ENCODE measurements around the gene CNPY1.

Gene CNPY1

DNA sequence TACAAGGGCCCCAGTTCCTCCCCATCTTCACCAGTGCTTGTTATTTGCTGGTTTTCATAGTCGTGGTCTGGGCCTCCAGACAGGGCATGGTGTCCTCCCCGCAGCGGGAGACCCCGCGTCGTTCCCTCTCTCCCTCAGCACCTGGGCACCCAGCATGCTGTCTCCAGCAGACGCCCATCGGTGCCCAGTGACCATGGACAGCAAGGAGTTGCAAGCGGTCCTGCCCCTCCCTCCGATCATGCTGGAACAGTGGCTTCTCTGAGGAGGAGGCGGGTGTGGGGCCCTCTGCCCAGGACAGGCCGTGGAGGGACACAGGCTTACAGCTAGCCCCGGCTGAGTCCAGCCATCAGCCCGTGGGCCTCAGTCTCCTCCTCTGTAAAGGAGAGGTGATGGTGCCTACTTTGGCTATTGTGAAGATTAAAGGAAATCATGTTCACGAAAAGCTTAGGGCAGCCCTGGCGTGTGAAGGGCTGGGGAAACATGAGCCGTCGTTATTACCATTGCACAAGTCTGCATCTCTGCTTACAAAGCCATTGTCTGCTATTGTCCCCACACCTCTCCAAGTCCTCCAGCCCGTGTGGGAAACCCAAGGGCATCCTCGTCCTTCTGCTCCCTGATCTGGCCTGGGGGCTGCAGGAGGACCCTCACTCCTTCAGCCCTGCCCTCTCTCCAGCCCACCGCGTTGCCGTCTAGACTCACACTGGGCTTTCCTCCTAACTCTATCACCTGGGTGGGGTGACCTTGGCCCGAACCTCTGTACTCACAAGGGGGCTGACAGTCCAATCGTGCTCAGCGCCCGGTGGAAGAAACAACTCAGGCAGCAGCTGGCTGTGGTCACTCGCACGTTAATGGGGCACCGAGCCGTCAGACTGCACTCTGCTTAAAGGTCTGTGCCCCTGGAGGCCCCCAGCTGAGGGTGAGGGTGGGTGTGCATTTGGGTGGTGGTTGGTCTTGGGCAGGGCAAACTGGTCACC is 58.6 kb downstream of the CNPY1 start:
- no peak for FAIRE-seq

DNA sequence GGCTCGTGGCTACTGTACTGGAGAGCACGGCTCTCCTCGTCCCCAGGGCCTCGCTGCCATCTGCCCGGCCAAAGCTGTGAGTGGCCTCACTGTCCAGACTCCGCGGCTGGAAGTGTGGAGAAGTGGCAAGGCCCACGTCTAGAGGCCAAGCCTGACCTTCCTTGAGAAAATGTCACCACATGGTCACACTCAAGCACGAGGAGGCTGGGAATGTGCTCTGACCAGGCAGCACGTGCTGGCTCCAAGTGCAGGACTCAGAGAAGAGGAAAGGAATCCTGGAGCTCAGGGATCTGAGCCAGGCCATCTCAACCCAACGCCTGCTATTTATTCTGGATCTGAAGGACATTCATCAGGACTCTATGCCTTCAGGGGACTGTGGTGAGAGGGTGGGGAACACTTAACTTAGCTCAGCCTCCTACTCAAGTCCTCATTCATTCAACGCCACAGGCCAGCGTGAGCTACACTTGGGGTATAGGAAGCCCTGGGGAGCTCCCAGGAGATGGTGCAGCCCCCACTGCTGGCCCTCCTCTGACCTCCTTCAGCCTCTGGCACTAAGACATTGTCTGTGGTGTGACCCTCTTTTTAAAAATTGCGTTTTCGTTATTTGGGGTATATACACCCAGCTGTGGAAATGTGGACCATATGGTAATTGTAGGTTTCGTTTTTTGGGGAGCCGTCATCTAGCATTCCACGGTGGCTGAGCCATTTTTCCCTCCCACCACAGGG is 59.4 kb downstream of the CNPY1 start:
- FAIRE-seq, result no peak

DNA sequence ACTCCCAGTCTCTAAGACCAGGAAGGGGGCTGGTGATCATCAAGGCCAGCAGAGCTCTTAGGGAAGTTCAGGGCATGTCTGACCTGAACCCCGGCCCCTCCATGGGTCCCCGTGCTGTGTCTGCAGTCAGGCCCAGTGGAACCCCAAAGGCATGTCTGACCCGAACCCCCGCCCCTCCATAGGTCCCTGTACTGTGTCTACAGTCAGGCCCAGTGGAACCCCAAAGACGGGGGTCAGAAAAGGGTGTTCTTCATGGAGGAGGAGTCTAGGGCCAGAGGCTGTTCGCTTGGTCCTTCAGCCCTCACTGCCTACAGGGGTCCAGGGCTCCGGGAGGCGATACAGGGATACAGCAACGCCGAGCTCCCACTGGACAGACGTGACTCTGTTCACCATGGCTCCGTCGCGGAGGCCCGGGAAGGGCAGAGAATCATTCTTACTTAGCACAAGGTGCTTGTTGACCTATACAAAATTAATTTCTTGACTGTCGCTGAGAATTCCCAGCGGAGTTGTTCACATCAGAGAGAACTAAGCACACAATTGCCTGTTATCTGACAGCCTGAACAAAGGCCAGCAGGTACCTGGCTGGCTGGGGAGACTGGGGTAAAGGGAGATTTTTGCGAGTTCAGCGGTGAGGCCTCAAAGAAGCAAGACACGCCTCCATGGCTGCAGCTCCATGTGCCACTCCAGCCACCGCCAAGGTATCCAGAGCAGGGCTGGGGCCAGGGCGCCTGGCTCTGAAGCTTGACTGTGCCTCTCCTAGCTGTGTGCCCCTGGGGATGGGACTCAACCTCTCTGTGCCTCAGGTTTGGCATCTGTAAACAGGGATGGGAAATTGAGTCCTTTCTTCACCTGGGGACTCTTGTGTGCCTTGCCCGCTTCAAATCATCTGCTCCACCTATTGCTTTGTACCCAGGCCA is 61.6 kb downstream of the CNPY1 start:
- FAIRE-seq, result no peak

DNA sequence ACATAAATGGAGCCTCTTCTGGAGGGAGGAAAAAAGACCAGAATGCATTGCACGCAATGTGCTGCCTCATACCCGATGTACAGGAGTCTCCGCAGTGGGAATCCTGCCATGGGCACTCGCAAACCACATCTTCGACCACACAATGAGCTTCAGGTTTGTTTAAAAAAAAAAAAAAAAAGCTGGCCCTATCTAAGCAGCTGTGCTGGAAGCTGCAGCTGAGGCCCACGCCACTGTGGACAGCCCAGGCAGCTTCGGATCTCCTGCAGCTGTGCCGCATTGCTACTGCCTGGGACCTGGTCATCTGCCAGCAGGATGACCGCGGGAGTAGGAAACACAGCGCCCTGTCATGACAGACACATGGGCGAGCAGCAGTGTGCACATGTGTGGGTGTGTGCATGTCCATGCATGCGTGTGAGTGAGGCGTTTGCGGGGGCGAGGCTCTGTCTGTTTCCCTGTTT is 62.5 kb downstream of the CNPY1 start:
- no peak for FAIRE-seq

DNA sequence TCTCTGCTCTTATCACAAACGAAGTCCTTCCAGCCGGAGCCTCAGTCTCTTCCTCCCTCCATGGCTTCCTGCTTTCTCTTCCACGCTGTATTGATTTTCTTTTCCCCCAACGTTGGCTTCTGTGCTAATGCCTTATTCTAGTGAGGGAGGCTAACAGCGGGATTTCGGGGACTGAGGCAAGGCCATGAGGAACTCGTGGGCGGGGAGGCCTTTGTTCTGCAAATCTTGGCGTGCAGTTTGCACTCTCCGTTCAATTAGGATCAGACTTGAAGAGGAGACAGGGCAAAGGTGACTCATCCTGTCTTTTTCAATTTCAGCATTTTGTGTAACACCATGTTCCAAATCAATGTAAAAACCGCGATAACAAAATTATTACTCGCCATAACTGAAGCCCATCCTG is 63.1 kb downstream of the CNPY1 start:
- FAIRE-seq, result no peak

DNA sequence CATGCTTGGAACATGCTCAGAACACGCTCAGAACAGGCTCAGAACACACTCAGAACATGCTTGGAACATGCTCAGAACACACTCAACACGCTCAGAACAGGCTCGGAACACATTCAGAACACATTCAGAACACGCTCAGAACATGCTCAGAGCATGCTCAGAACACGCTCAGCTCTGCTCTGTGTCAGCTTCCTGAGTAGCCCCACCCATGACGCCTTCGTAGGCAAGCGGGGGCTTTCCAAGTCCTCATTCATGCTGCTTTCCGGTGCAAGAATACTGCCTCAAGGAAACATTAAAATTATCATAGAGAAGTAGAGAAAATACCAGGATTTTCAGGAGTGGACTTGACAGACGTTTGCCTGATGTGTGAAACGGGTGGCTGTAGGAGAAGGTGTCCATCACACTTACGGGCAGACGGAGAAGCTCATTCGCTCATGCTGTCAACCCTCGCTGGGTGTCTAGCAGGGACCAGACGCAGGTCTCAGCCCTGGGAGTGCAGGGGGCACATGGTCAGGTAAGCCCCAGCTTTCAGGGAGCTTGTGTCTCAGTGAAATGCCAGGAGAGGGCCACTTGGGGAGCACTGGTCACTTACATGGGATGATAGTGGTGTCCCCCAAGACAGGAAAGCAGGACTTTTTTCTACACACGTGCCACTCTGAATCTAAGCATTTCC is 63.7 kb downstream of the CNPY1 start:
- FAIRE-seq, result no peak

DNA sequence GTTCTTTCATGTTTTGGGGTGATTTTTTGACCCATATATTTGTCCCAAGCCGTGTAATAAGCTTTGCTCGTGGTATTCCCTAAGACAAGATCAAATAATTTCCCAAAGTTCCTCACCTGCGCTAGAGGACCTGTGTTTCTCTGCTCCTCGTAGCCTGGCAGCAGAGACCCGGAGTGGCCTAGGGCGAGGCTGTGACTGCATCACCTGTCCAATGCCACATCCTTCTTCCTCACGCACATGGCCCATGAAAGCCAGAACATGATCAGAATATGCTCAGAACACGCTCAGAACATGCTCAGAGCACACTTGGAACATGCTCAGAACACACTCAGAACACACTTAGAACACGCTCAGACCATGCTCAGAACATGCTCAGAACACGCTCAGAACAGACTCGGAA is 64.6 kb downstream of the CNPY1 start:
- no peak for FAIRE-seq

DNA sequence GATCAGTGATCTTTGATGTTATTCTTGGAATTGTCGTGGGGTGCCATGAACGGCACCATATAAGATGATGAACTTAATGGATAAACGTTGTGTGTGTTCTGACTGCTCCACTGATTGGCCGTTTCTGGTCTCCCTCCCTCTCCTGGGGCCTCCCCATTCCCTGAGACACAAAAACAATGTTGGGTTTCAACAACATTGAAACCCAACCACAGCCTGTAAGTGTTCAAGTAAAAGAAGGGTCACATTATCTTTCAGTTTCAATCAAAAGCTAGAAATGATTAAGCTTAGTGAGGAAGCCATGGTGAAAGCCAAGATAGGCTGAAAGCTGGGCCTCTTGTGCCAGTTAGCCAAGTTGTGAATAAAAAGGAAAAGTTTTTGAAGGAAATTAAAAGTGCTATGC is 68.9 kb downstream of the CNPY1 start:
- FAIRE-seq, result no peak

DNA sequence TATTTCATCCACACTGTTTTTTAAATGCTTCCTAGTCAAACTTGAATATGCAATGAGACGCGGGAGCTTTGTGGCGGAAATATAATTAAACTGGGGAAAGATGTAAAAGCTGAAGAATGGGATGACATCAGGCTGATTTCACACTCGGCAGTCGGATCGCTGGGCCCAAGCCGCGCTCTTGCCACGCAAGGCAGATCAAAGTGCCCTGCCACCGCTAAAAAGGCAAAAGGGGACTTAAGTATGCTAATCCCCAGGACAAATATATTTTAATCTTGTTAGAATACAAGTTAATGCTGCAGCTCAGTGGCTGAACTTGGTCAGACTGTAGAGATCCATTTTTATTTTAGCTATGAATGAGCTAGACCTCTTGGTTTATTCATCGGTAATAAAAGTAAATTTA is 74.6 kb downstream of the CNPY1 start:
- FAIRE-seq, result no peak

DNA sequence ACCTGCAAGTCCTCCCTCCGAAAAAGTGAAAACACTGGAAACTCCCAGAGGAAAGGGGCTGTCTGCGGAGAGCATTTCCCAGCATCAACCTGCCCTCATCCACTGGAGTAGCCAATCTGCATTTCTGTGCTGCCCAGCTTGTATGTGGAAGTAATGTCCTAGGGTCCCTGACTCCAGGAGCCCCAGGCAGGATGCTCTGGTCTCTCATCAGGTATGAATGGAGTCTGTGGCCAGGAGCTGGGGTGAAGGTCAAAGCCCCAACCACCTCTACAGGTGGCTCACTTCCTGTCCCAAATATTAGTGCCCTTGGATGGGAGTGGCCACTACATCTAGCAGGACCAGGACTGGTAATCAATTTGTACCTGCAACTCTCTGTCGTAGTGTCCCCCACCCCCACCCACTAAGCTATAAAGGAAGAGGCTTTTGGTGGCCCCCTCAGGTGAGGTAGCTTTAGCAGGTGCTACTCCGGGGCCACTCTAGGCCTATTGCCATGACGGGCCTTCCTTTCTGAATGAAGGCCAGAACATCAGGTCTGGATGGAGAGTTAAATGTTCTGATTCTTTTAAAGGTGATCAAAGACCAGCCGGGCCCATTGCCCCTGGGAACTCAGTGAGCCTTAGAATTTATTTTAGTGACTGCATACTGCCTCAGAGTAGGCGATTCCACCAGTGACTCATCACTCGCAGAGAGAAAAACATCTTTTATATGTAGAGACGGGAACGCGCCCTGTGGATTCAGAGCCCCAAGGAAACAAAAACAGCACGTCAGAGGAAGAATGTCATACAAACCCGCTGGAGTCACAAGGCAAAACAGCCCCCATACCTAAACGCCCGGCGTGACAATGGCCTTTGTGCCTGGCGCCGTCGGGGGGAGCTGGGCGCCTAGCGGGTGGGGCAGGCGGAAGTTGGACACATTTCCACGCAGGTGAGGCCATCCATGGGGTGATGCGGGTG is 75.4 kb downstream of the CNPY1 start:
- no peak for FAIRE-seq

DNA sequence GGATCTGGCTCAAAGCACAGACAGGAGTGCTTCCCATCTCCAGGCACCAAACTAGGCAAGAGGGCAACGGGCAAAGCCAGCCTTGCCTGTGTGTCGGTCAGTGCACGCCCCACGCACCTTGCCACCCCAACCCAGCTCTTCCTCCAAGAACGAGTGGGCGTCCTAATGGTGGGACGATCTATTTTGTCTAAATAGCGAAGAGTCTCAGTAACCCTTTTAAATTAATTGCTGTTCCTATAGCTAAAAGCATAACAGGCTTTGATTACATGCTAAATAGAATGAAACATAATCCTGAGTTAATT is 76.2 kb downstream of the CNPY1 start:
- FAIRE-seq, result no peak

DNA sequence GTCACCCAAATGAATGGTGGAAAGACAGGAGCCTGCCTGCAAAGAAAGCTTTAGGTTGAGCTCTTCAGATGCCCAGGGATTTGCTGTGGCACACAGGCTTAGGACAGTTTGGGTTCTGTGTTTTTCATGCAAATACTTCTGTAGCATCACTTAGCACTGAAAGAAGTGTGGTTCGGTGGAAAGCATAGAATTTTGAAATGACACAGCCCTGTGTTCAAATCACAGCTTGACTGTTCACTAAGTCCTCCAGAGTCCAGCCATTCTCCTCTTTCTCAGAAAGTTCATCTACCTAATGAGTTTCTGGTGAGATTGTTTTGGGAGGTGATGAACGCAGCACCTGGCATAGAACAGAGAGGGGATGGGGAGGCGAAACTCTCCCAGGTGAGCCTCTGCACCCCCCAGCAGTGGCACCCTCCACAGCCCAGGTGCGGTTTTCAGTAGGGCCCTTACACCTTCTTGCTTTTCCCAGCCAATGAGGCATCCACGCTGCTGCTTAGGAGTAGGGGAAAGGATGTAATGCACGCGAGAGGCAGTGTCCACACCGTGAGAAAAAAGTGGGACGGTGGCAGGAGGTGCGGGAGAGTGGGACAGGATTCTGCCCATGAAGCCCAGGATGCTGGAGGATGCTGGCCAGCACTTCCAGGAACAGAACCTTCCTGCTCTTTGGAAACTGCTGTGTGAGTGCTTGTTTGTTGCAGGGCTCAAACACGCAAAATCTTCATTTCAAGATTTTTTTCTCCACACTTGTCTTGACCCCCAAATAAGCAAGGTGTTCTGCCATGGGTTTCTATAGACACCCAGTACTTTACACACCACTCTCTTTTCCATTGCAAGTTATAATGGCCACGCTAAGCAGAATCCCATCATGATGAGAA is 76.8 kb downstream of the CNPY1 start:
- no peak for FAIRE-seq

DNA sequence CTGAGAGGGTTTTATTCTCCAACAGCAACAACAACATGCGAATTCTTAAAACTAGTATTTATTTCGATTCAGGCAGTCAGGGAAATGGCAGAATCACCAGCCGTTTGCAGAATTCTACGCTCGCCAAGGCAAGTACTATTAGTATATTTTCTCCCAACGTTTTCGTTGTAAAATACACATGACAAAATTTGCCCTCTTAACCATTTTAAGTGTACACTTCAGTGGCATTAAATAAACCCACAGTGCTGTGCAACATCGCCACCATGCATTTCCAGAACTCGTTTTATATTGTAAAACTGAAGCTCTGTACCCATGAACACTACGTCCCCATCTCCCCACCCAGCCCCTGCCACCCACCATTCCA is 77.6 kb downstream of the CNPY1 start:
- FAIRE-seq, result no peak

DNA sequence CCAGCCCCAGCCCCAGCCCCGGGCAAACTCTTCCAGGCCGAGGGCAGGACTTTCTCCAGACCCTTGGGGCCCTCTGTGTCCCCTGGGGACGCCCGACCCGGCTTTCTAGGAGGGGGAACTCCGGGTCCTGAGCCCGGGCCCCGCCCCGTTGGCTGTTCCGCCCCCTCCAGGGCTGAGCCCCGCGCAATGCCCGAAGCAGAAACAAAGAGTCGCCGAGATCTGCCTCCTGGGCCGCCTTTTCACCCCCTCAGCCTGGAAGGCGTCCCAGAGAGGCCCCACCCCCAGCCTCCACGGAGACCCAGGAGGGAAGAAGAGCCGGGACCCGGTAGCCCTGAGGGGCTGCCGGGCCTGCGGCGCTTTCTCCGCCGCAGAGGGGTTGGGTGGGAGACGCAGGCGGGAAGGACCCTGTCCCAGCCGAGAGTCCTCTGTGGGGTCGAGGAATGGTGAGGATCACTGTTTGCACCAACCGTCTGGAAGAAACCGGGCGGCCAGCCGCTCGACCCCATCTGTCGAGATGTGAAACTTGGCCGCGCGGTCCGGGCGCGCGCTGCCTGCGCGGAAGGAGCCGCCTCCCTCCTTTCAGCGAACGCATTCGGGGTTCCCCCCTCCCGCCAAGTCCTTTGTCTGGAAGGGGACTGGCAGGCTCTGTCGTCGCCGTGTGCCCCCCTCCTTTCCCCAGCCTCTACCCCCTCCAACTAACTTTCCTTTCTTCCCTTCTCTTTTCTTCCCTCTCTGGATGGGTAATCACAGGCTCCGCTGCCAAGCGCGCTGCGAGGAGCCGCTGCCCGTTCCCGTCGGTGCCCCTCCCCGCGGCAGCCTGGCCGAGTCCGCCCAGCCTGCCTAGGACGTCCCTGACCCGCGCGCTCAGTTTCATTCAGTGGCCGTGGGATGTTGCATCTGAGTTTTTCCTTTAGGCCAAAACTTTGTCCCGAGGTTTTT is 78.2 kb downstream of the CNPY1 start:
- no peak for FAIRE-seq

DNA sequence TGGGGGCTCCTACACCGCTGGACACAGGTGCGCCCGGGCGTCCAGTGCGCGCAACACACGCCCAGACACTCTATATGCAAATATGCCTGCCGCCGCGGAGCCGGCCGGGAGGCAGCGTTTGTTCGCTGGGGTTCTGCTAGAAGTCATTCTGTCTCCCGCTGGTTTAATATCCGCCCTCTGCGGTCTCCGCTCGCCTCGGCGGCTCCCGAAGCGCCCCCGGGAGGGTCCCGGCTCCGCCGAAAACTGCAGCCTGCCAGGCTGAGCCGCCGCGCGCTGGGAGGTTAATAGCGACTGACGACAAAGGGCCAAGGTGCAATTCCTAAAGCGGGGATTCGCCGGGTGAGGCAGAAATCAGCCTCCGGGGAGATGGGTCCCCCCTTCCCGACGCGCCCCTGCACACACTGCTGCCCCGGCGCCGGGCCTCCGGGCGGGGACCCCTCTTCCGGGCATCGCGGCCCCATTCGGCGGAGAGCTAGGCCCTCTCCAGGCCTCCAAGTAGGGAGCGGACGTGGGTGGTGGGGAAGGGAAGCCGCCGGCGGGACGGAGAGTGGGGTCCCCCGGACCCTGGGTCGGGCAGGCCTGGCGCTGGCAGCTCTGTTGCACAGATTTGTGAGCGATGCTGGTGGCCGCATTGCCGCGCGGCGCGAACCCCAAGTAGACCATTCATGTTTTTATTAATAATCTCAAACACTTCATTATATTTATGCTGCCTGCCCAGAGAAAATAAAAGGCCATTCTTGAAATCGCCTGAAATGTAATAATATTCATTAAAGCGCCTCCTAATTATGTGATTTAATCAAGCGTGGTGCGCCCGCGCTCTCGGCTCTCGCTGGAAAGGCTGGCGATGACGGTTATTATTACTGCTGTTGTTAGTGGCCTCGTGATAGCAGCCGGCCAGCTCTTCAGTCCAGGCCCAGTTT is 79.3 kb downstream of the CNPY1 start:
- FAIRE-seq, result no peak

DNA sequence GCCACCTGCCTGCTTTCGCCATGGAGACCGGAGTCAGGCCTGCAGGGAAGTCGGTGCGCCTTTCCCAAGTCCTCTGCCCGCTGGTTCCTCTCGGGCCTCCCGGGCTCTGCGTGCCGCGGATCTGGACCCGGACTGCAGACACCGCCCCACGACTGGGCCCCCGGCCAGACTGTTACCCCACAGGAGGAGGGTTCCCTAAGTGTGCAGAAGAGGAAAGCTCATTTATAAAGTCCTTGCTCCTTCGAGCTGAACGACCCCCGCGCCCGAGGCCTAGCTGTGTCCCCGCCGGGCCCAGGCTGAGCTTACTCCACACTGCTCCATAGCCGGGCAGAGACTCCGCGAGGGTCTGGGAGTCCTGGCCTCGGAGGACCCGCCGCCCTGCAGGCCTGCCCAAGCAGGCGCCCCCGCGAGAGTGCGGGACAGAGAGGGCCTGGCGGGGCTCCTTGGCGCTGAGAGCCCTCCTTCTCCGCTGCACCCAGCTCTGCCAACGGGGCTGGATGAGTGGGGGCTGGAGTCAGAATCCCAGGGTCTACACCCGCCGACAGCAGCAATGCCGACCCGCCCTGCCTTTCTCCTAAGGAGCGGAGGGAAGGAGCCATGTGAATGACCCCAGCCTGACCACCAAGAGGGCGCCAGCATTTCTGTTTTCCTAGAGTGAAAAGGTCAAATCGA is 80.1 kb downstream of the CNPY1 start:
- FAIRE-seq, result no peak

DNA sequence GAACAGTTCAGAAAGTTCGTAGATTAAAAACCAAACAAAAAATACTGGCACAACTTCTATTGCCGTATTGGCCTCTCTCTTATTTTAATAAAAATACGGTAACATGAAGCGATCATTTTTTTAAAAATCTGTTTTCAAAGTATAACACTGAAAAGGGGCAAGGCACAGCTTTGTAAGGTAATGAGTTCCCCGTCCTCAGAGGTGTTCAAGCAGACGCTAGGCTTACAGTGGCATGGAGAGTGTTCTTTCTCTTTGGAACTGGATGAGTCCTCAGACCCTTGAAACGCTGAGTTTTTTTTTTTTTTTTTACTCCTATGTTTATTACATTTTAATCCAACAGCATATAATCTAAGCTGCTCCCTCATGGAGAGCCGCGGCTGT is 80.6 kb downstream of the CNPY1 start:
- no peak for FAIRE-seq
